H9 (cell line): ENCODE measurements around the gene HECTD3. TPM values are rescaled to one million over a fixed set of nuclear protein-coding genes. Genes with fewer than 3 reads are reported as not detected.

ENCODE experiments used
- DNase-seq: peaks from one replicate; pipeline ENCODE4 v3.0.0-alpha.2; 2017
- H2AFZ ChIP-seq: one replicate; pipeline ENCODE4 v1.6.1; 2013; ENCODE audit warnings: mild to moderate bottlenecking, low read length, control low read depth, moderate library complexity
- H2AK5ac ChIP-seq: 2 replicates; pipeline ENCODE4 v1.6.1; 2013; ENCODE audit warnings: low read length, control low read depth, mixed read lengths; ENCODE audit not compliant: insufficient read length
- H2BK120ac ChIP-seq: one replicate; pipeline ENCODE4 v1.6.1; 2013; ENCODE audit warnings: low read depth, mild to moderate bottlenecking, low read length, control low read depth, inconsistent platforms; ENCODE audit not compliant: poor library complexity, severe bottlenecking
- H2BK12ac ChIP-seq: 2 replicates; pipeline ENCODE4 v1.6.1; 2013; ENCODE audit warnings: low read length, control low read depth, mixed read lengths, low read depth; ENCODE audit not compliant: insufficient read length
- H2BK15ac ChIP-seq: 2 replicates; pipeline ENCODE4 v1.6.1; 2013; ENCODE audit warnings: low read depth, low read length, control low read depth
- H2BK20ac ChIP-seq: one replicate; pipeline ENCODE4 v1.6.1; 2013; ENCODE audit warnings: low read depth, mild to moderate bottlenecking, low read length, control low read depth, inconsistent platforms; ENCODE audit not compliant: poor library complexity, severe bottlenecking
- H2BK5ac ChIP-seq: 2 replicates; pipeline ENCODE4 v1.6.1; 2013; ENCODE audit warnings: low read length, control low read depth, mixed read lengths; ENCODE audit not compliant: insufficient read length
- H3K14ac ChIP-seq: 2 replicates; pipeline ENCODE4 v1.6.1; 2013; ENCODE audit warnings: low read length, control low read depth; ENCODE audit not compliant: insufficient read depth
- H3K18ac ChIP-seq: 2 replicates; pipeline ENCODE4 v1.6.1; 2013; ENCODE audit warnings: low read depth, mild to moderate bottlenecking, mixed read lengths, low read length, control low read depth; ENCODE audit not compliant: insufficient read length
- H3K23ac ChIP-seq: 2 replicates; pipeline ENCODE4 v1.6.1; 2013; ENCODE audit warnings: low read length, control low read depth, mixed read lengths, low read depth; ENCODE audit not compliant: insufficient read length
- H3K23me2 ChIP-seq: 2 replicates; pipeline ENCODE4 v1.6.1; 2013; ENCODE audit warnings: low read depth, mild to moderate bottlenecking, mixed read lengths, low read length, control low read depth; ENCODE audit not compliant: insufficient read length, poor library complexity, severe bottlenecking
- H3K27ac ChIP-seq: 2 replicates; pipeline ENCODE4 v1.5.1; 2013; ENCODE audit warnings: low read length, control low read depth, mixed read lengths, low read depth; ENCODE audit not compliant: insufficient read length
- H3K27me3 ChIP-seq: 2 replicates; pipeline ENCODE4 v1.6.1; 2013; ENCODE audit warnings: low read length, control low read depth, inconsistent platforms; ENCODE audit not compliant: insufficient read depth
- H3K4ac ChIP-seq: 2 replicates; pipeline ENCODE4 v1.6.1; 2013; ENCODE audit warnings: low read depth, mild to moderate bottlenecking, control low read depth, inconsistent platforms, low read length, moderate library complexity
- H3K4me1 ChIP-seq: 2 replicates; pipeline ENCODE4 v1.6.1; 2013; ENCODE audit warnings: low read length, control low read depth, inconsistent platforms; ENCODE audit not compliant: insufficient read depth
- H3K4me2 ChIP-seq: 2 replicates; pipeline ENCODE4 v1.6.1; 2013; ENCODE audit warnings: low read length, control low read depth, mixed read lengths; ENCODE audit not compliant: insufficient read length, insufficient read depth
- H3K56ac ChIP-seq: 2 replicates; pipeline ENCODE4 v1.6.1; 2013; ENCODE audit warnings: low read depth, mild to moderate bottlenecking, mixed read lengths, low read length, control low read depth; ENCODE audit not compliant: insufficient read length
- H3K79me1 ChIP-seq: 2 replicates; pipeline ENCODE4 v1.6.1; 2013; ENCODE audit warnings: low read depth, mild to moderate bottlenecking, moderate library complexity, low read length, control low read depth, inconsistent platforms; ENCODE audit not compliant: insufficient read depth, poor library complexity, severe bottlenecking
- H3K79me2 ChIP-seq: 2 replicates; pipeline ENCODE4 v1.6.1; 2013; ENCODE audit warnings: low read length, control low read depth, inconsistent platforms; ENCODE audit not compliant: insufficient read depth
- H3K9ac ChIP-seq: 2 replicates; pipeline ENCODE4 v1.6.1; 2013; ENCODE audit warnings: low read length, control low read depth, mixed read lengths; ENCODE audit not compliant: insufficient read length; ENCODE audit errors: extremely low read depth
- H3K9me3 ChIP-seq: one replicate; pipeline ENCODE4 v1.6.1; 2013; ENCODE audit warnings: low read depth, low read length, inconsistent platforms; ENCODE audit not compliant: control insufficient read depth
- H3T11ph ChIP-seq: one replicate; pipeline ENCODE4 v1.6.1; 2013; ENCODE audit warnings: mild to moderate bottlenecking, low read length, control low read depth, inconsistent platforms
- H4K20me1 ChIP-seq: one replicate; pipeline ENCODE4 v1.6.1; 2013; ENCODE audit not compliant: control insufficient read depth, insufficient read length, insufficient read depth
- H4K5ac ChIP-seq: 2 replicates; pipeline ENCODE4 v1.6.1; 2013; ENCODE audit warnings: low read depth, mild to moderate bottlenecking, mixed read lengths, low read length, control low read depth; ENCODE audit not compliant: insufficient read length
- H4K8ac ChIP-seq: replicated peaks from 2 replicates; pipeline ENCODE4 v1.6.1; 2013; ENCODE audit warnings: low read length, control low read depth, mixed read lengths, low read depth; ENCODE audit not compliant: insufficient read length
- H4K91ac ChIP-seq: 2 replicates; pipeline ENCODE4 v1.6.1; 2013; ENCODE audit warnings: low read depth, mild to moderate bottlenecking, moderate library complexity, mixed read lengths, low read length, control low read depth; ENCODE audit not compliant: insufficient read length
- H3K27ac Mint-ChIP-seq, 3 experiments: 2 replicates in 2 of 3; 3 replicates in 1 of 3; pipeline ENCODE4 v1.8.0; 2020 to 2021; ENCODE audit warnings: mixed read lengths in 3 of 3, mild to moderate bottlenecking in 1 of 3, moderate library complexity in 1 of 3
- H3K27me3 Mint-ChIP-seq: 2 replicates; pipeline ENCODE4 v1.8.0; 2021; ENCODE audit warnings: low read depth, mild to moderate bottlenecking, moderate library complexity, mixed read lengths
- H3K36me3 Mint-ChIP-seq, 3 experiments: 2 replicates in 2 of 3; 3 replicates in 1 of 3; pipeline ENCODE4 v1.8.0; 2020 to 2021; ENCODE audit warnings: low read depth in 3 of 3, mixed read lengths in 3 of 3; ENCODE audit not compliant: insufficient read depth in 1 of 3
- H3K4me1 Mint-ChIP-seq, 2 experiments: 2 replicates each; pipeline ENCODE4 v1.8.0; 2020; ENCODE audit warnings: mixed read lengths in 2 of 2
- H3K4me3 Mint-ChIP-seq, 2 experiments: 2 replicates in 1 of 2; 3 replicates in 1 of 2; pipeline ENCODE4 v1.8.0; 2020 to 2021; ENCODE audit warnings: mild to moderate bottlenecking in 2 of 2, mixed read lengths in 2 of 2, moderate library complexity in 1 of 2
- H3K9me3 Mint-ChIP-seq, 2 experiments: 2 replicates in 1 of 2; 3 replicates in 1 of 2; pipeline ENCODE4 v1.8.0; 2020; ENCODE audit warnings: mild to moderate bottlenecking in 2 of 2, mixed read lengths in 2 of 2, moderate library complexity in 1 of 2
- WGBS: extraction: QIAGEN DNeasy Blood & Tissue Kit; methylation state at CpG from one replicate; pipeline ENCODE4 v1.1.7; 2013; ENCODE audit warnings: missing lambda C conversion rate, low lambda C conversion rate, mixed read lengths; ENCODE audit not compliant: insufficient read length; ENCODE audit errors: extremely low coverage; 5-methylcytosine and 5-hydroxymethylcytosine counted together
- long read RNA-seq: library from polyadenylated mRNA; unstranded; transcript quantifications from one replicate; pipeline ENCODE4 v2.0.0, GENCODE V29; 2020
- total RNA-seq: library from RNA; stranded (reverse); gene quantifications from 2 replicates; pipeline ENCODE4 v1.2.1, GENCODE V29; 2021
- TF ChIP-seq, protein P1 (sequence below): fragments of 200-600 bp; sonication (generic); conservative IDR thresholded peaks from 3 replicates; pipeline ENCODE4 v1.8.0; 2021; ENCODE audit warnings: antibody characterized with exemption, mild to moderate bottlenecking

The HECTD3 gene
- total RNA-seq = 36.0 and 37.5 TPM in 2 replicates
- long read RNA-seq, transcript HECTD3-202 (21 exons, 3,610 nt) = major isoform, 55 of 82 reads
- long read RNA-seq, partial matches to known transcripts = 9 of 82 reads
- long read RNA-seq, other reads (novel, unspliced or antisense) = 18 of 82 reads

DNA sequence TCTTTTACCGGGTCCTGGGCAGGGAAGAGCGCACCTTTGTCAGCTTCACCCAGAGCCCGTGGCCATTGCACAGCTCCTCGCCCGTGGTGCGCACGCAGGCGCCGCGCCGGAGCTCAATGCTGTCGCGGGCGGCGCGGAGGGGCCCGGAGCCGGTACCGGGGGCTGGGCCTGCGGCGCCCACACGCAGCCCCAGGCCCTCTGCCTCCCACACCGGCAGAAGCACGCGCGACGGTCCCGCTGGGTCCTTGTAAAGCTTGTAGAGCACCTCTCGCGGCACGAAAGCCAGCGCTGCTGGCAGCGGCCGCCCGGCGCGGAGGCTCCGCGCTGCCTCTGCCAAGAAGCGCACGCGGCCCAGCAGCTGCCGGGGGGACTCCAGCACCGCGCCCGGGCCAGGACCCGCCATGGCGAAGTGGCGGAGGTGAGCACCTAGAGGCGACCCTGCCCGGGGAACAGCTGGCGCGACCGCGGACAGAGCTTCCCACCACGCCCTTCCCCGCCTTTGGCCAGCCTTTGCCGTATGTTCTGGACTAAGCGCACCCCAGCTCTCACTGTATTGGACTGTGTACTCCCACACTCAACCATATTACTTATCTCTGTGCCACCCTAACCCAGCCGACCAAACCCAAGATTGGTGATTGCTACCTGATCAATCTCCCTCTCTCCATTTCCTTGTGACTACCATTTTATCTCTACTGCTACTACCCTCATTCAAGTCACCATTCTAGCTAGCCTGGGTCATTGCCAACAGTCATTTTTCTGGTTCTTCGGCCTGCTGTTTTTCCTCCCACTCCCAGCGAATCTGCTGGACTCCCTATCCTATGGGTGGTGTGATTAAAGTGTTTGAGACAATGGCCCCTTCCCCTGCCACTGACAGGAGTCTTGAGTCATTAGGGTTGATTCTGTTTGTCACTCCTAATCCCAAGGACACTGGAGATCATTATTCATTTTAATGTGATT lies at the start of gene HECTD3:
Gene HECTD3 (minus strand): TSS at position 470 of the 957 bp plus-strand sequence. CDS start 67 bp downstream, at position 403.
- H4K91ac ChIP-seq = no peak within 1 kb of the TSS
- no peak within 1 kb of the TSS for H3K4ac ChIP-seq
- H3K23me2 ChIP-seq = peaks cover 19% of the 10 kb centered on the region
- H3K56ac ChIP-seq = no peak within 1 kb of the TSS
- Mint-ChIP-seq H3K4me1 (peaks cover 26 to 28% of the 10 kb centered on the region in 2 experiments), H3K4me3 (peak within 1 kb of the TSS; percentile 65 to 87), H3K9me3 (no peaks in the 10 kb centered on the region), H3K36me3 (peaks cover 4 to 52% (median 37%) of the 10 kb centered on the region in 3 experiments), H3K27ac (peak within 1 kb of the TSS in 2 of 3 experiments; percentile 83 to 90; a peak in 3 of 7 replicates), H3K27me3 (no peaks in the 10 kb centered on the region; the same call in 1 of the 2 replicates)
- TF ChIP-seq, protein P1, sequence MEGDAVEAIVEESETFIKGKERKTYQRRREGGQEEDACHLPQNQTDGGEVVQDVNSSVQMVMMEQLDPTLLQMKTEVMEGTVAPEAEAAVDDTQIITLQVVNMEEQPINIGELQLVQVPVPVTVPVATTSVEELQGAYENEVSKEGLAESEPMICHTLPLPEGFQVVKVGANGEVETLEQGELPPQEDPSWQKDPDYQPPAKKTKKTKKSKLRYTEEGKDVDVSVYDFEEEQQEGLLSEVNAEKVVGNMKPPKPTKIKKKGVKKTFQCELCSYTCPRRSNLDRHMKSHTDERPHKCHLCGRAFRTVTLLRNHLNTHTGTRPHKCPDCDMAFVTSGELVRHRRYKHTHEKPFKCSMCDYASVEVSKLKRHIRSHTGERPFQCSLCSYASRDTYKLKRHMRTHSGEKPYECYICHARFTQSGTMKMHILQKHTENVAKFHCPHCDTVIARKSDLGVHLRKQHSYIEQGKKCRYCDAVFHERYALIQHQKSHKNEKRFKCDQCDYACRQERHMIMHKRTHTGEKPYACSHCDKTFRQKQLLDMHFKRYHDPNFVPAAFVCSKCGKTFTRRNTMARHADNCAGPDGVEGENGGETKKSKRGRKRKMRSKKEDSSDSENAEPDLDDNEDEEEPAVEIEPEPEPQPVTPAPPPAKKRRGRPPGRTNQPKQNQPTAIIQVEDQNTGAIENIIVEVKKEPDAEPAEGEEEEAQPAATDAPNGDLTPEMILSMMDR = no peak
- peak within 1 kb of the TSS; percentile 95 for H2AFZ ChIP-seq
- H3K9ac ChIP-seq = peak within 1 kb of the TSS; percentile 47
- peaks cover 7% of the 10 kb centered on the region for H3K4me1 ChIP-seq
- no peaks in the 10 kb centered on the region for H3K79me1 ChIP-seq
- H2BK15ac ChIP-seq = no peak within 1 kb of the TSS
- H2BK120ac ChIP-seq = no peak within 1 kb of the TSS
- H4K20me1 ChIP-seq = no peaks in the 10 kb centered on the region
- H3K18ac ChIP-seq = no peak within 1 kb of the TSS
- H3K4me2 ChIP-seq = peak within 1 kb of the TSS; percentile 77
- H3K14ac ChIP-seq = no peak within 1 kb of the TSS
- no peak within 1 kb of the TSS for H3K23ac ChIP-seq
- H3K27ac ChIP-seq = no peak within 1 kb of the TSS
- no peaks in the 10 kb centered on the region for H3K79me2 ChIP-seq
- no peaks in the 10 kb centered on the region for H3K9me3 ChIP-seq
- no peaks in the 10 kb centered on the region for H3K27me3 ChIP-seq
- DNase-seq = peak; percentile 75
- no peak within 1 kb of the TSS for H2BK20ac ChIP-seq
- H3T11ph ChIP-seq = no peak within 1 kb of the TSS
- no peak within 1 kb of the TSS for H2BK12ac ChIP-seq
- no CpG with 5 or more reads among the region's 62 CpGs for WGBS
- no peak within 1 kb of the TSS for H2AK5ac ChIP-seq
- H4K5ac ChIP-seq = no peak within 1 kb of the TSS
- H2BK5ac ChIP-seq = no peak within 1 kb of the TSS
- no peak within 1 kb of the TSS for H4K8ac ChIP-seq
